Middle frontal gyrus (tissue), 1 donor: Measurements from ENCODE around the gene ATOH8.
"Not testable (repeated sequence)": the region's sequence is repeated elsewhere in the genome, so short reads cannot be mapped to it uniquely, and the experiment has no call there.

Experiments
- DNase-seq: peaks from one replicate; pipeline ENCODE4 v3.0.0-alpha.2; 2015; ENCODE audit warnings: low spot score; ENCODE audit errors: extremely low spot score

The ATOH8 gene, protein sequence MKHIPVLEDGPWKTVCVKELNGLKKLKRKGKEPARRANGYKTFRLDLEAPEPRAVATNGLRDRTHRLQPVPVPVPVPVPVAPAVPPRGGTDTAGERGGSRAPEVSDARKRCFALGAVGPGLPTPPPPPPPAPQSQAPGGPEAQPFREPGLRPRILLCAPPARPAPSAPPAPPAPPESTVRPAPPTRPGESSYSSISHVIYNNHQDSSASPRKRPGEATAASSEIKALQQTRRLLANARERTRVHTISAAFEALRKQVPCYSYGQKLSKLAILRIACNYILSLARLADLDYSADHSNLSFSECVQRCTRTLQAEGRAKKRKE

GRCh38 chr2:85753525-85754312 lies at the start of gene ATOH8:
ATOH8 (plus strand) TSS chr2:85753991; CDS start chr2:85754190, 199 bp downstream.
- no peak for DNase-seq

DNA sequence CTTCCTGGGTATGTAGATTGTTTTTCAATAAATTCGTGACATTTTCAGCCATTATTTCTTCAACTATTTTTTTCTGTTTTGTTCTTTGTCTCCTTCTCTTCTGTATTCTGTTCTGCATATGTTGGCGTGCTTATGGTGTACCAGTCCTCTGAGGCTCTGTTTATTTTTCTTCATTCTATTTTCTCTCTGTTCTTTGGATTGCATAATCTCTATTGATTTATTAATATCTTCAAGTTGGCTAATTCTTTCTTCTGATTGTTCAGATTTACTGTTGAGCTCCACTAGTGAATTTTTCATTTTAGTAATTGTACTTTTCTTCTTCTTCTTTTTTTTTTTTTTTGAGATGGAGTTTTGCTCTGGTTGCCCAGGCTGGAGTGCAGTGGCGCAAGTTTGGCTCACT lies 49.8 kb upstream of the ATOH8 start:
- no peak for DNase-seq

DNA sequence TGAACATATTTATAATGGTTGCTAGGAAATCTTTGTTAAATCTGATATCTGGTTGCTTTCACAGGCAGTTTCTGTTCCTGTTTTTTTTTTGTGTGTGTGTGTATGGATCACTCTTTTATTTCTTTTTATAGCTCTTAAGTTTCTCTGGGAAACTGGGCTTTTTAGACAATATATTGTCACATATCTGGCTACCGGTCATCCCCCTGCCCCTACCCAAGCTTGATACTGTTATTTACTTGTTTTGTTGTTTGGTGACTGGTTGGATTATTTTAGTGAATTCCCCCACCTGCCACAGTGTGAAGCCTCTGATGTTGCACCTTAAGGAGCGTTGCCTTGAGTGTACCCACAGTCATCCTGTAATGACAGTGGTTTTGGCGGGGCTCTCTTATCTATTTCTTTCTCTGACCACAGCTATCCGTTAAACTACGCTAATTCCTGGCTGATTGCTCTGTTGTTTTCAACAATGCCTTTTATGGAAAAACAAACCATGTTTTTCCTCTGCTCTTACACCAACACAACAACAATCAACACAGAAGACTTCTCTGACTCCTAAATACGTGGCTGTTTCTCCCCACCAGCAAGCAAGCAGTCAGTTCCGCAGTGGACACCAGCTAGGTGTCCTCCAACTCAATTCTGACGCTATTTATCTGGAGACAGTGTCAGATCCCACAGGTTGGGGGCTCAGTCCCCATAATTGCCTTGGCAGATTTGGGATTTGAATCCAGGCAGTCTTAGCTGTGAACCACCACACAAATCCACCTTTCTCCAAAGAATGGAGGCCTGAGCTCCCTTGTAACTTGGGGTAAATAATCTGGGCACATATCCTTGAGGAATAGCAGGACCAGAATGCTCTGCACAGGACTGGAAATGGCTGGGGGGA lies 48.8 kb upstream of the ATOH8 start:
- no peak for DNase-seq

GRCh38 chr2:85705680-85706039 lies 48.1 kb upstream of the ATOH8 start:
- DNase-seq, result no peak

DNA sequence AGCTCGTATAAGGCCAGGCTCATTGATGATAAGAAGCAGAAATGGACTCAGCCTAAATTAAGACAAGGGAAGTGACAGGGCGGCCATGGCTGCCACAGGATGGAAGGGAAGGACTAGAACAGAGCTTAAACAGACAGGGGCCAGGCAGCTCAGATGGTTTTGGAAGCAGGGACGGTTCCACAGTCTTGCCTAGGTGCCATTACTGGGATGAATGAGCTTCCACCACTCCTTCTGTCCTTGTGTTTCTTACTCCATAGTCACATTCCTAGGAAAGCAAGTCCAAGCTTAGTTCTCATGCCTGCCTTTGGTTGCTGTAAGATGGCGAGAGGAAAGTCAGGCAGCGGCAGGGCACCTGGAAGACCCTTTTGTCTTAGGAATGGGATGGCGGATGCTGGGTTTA lies 47.7 kb upstream of the ATOH8 start:
- DNase-seq, result no peak

- DNase-seq, result no peak
Measured at GRCh38 chr2:85706599-85707296, 47.0 kb upstream of the ATOH8 start.

DNA sequence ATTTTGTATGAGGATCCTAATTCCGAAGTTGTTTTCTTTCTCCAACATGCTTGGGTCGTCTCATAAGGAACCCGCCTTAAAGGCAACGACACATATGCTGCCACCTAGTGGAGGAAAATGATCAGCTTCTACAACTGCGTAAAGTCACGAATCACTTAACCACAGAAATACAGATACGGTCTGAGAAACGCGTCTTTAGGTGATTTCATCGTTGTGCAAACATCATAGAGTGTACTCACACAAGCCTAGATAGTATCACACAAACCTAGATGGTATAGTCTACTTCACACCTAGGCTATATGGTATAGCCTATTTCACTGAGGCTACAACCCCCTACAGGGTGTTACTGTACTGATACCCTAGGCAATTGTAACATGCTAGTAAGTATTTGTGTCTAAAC lies 46.5 kb upstream of the ATOH8 start:
- peak; percentile 69 for DNase-seq

- DNase-seq, result no peak
Measured at GRCh38 chr2:85708641-85709040, 45.1 kb upstream of the ATOH8 start.

DNA sequence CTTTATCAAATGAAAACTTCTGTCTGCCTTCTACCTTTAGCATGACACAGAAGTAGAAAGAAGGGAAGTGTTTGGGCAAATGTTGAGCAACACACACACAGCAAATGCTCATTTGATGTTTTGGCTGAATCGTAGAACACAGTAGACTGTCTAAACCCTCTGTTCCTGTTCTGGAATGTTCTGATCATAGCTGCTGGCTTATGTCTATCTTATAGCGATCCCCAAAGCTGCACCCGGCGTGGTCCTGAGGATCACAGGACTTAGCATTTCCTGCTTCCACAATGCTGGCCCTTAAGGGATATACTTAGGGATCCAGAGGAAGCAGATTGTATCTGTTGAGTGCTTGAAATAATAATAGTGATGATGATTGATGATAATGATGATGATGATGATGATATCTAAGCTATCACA lies 44.4 kb upstream of the ATOH8 start:
- no peak for DNase-seq

DNA sequence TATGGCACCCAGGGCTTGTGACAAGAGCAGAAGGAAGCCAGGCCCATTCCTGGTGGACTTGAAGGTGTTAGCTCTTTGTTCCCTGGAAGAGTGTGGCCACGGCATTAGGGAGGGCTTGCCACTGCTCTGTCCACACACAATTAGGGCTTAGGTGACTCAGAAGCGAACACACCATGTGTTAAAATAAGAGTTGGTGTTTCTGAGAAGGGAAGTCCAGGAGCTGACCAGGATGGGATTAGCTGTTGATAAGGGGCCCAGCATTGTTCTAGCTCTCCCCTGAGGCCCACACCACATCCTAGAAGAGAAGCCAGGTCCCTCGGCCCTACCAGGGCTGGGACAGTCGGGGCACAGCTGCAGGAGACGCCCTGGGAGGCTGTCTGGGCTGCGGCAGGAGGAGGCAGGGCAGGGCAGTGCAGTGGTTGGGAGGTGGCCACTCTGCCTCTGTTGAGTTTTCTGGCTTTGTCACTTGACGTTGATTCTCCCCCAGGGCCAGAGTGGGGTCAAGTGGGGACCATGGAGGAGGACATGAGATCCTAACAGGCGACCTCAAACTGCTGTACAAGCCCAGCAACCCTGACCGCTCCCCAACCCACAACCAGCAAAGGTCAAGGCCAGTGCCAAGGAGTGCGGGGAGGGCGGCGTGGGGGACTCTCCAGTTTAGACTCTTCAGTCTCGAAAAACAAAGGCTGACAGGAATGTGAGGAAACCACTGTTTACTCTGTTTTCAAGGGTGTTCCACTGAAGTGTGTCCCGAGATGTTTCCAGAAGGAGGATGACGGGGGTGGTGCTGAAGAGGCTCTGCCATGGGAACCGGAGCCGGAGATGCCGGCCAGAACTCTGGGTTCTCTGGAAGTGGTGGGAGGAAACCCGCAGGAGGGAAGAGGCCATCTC lies 42.9 kb upstream of the ATOH8 start:
- no peak for DNase-seq

DNA sequence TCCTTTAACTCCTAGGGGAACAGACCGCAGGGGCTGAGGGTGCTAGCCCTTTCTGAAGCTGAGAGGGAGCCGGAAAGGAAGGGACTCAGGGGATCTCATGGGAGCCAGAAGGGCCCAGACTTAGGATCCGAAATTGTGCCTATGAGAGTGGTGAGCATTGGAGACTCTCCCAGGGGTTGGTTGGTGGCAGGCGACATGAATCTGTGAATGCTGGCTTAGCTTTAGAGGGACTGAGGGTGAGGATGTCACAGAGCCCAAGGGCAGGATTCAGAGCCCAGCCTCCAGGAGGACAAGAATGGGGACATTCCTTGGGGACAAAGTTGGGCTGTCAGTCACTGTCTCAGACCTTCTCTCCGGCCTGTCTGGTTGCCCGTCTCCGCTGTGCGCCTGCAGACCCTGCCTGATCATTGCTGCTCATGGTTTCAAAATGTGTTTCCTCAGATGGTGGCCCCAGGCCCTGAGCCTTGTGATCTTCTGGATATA lies 42.2 kb upstream of the ATOH8 start:
- DNase-seq, result no peak

DNA sequence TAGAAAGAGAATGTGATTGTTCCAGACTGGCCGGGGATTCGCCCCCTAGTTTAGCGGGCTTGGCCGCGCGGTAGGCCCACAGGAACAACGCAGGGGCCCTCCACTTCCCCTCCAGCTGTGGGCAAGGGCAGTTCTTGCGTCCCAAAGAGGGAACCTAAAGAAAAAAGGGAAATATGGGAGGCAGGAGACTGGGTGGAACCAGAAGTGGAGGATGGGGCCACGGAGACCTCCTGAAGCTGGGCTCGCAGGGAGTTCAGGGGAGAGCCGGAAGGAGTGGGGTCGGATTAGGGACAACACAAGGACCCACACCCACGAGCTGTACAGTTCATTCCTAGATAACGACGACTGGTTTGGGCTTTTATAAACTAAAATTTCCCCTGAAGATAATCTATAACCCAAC lies 41.5 kb upstream of the ATOH8 start:
- no peak for DNase-seq

- no peak for DNase-seq
Measured at GRCh38 chr2:85712849-85713612, 40.8 kb upstream of the ATOH8 start.

DNA sequence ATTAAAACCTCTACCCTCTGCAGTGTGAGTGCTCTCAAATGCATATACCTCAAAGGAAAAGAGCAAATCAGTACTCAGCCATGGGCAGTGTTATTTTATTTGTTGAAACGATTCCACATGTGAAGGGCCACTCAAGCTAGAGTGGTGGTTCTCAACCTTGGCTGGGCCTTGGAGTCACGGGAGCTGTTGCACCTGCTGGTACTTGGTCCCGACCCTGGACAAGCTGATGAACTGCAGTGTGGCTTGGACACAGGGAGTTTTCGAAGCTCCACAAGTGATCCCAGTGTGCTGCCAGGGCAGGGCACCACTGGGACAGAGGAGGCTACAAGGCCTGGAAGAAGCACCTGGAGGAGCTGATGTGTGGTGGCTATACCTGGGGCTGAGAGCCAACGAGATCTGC lies 40.0 kb upstream of the ATOH8 start:
- no peak for DNase-seq

GRCh38 chr2:85714421-85714820 lies 39.4 kb upstream of the ATOH8 start:
- not testable (repeated sequence) for DNase-seq

DNA sequence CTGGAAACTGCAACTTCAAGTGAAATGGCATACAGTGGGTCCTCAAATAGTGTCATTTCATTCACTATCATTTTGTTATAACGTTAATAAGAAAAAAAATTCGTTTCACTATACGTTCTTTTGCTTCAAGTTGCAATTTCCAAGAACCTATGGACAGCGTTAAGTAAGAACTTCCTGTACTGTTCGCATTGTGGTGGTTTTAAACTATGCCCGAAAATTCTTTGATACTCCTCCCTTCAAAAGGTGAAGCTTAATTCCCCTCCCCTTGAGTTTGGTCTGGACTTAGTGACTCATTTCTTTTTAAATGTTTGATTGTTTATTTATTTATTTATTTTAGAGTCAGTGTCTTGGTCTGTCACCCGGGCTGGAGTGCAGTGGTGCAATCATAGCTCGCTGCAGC lies 39.0 kb upstream of the ATOH8 start:
- DNase-seq, result no peak

- no peak for DNase-seq
Measured at GRCh38 chr2:85716346-85716914, 37.4 kb upstream of the ATOH8 start.

DNA sequence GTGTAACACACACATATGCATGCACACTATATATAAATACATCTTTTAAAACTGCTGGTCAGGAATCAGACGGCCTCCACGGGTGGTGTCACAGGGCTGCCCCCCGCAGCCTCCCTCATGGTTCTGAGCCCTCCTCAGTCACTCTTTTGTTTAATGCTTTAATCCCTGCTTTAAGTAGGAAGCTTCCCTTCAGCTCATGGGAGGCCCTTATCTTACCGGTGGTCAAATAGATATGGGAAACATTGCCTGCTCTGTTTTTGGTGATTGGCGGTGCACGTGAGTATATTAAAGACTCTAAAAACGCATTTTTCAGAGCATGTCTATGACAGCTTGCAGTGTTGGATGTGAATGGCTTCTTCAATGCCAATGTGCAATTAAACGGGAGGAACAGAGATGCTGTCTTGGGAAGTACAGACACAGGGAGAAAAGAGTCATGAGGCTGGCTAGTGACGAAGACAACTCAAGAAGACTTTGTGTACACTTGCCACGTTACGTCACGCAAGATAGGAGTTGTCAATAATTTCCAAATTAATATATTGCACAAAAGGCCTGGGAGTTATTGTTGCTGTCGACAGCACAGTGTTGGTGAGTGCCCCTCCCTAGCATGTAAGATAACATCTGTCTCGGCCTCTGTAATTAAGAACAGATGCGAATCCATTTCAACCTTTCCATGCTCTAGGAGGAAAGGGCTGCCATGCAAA lies 36.3 kb upstream of the ATOH8 start:
- no peak for DNase-seq
